Hepatic stellate cell (primary cell): ENCODE results near the gene PLD2.
"Not testable (repeated sequence)": the region's sequence is repeated elsewhere in the genome, so short reads cannot be mapped to it uniquely, and the experiment has no call there.

ENCODE experiments used
- DNase-seq: peaks from one replicate; pipeline ENCODE4 v3.0.0; 2011; ENCODE audit warnings: low spot score

The PLD2 gene

DNA sequence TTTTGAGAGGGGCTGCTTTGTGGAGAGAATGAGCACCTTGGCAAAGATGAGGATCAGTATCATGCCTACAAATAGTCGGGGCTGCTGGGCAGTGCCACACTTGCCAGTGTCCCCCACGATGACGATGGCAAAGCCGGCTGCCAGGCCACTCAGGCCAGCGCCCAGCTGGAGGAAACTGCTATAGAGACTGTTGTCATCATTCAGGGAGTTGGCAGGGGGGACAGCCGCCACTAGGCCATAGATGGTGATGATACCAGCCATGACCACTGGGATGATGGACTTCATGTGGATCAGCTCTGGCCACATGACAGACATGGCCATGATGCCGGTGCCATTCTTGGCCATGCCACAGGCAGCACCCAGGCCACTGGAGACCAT lies 50.0 kb downstream of the PLD2 start:
- no peak for DNase-seq

DNA sequence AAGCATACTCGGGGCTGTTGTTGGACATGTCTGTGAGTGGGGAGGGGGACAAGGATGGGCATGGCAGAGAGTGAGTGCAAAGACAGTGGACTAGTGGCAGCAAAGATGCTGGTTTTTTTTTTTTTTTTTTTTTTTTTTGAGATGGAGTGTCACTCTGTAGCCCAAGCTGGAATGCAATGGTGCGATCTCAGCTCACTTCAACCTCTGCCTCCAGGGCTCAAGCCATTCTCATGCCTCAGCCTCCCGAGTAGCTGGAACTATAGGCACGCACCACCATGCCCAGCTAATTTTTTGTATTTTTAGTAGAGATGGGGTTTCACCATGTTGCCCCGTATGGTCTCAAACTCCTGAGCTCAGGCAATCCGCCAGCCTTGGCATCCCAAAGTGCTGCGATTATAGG lies 50.4 kb downstream of the PLD2 start:
- DNase-seq: not testable (repeated sequence)

DNA sequence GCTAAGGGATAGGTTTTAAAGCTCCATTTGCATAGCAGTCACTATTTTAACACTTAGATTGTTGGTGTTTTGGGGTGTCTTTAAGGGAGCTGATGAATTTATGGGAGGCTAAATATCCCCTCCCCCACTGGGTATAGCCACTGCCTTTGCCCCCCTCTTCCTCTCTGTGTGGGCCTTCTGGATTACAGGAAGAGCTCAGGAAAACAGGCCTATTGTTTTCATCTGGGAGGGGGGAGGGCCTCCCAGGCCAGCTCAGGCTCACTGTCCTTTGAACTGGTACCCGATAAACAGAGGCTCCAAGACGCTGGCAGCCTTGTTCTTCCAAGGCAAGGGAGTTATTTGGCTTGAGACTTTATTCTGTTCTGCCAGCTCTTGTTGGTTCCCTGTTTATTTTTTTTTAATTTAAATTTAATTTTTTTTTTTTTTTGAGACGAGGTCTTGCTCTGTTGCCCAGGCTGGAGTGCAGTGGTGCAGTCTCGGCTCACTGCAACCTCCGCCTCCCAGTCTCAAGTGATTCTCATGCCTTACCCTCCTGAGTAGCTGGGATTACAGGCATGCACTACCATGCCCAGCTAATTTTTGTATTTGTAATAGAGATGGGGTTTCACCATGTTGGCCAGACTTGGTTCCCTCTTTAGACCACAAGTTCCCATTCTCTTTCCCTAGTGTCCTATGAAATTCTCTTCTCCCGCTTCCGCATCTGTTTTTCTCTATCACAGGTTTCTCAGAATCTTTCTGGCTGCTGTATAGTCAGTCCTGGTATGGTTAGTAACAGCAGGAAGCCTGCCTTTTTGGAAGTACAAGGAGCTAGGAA lies 51.3 kb downstream of the PLD2 start:
- DNase-seq: no peak

DNA sequence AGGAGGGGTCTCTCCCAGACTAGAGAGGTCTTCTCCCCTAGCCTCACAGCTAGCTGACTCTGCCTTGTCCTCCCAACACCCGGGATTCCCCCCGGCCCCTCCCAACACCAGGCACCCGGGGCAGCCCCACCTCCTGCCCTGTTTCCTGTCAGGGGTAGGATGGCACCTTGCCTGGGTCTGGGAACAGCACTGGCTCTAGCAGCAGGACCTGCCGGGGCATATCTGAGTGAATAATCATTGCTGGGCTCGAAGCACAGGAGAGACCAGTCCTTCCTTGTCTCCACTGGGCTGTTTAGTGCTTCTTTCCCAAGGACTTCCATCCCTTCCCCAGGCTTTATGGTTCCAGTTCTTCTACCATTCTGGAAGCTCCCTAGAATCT lies 51.9 kb downstream of the PLD2 start:
- peak; percentile 19 for DNase-seq

DNA sequence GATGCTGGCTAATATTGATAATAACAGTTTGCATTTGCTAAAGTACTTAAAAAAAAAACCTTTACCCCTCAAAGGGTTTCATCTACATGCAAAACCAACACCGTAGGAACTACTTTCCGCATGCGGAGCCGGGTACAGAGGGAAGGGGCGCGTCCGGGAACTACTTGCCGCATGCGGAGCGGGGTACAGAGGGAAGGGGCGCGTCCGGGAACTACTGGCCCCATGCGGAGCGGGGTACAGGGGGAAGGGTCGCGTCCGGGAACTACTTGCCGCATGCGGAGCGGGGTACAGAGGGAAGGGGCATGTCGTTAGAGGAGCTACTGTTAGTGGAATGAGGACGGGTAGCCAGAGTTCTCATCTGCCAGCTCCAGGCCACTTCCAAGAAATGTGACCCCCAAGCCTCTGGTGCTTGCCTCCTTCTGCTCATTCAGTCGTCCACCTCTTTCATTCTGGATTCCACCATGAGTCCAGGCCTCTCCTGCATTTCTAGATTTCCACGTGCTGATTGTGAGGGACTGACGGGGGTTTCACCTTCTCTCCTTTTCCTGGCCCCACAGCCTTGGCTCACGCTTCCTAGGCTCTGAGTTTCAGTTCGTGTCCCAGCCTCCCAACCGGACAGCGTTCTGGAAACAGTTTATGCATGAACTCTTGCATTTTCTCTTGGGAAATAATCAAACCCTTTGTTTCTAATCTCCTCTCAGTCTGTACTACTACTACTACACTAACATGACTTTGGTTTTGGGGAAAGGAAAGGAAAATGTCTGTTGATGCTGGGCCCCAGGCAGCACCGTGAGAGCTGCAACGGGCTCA lies 53.1 kb downstream of the PLD2 start:
- no peak for DNase-seq

DNA sequence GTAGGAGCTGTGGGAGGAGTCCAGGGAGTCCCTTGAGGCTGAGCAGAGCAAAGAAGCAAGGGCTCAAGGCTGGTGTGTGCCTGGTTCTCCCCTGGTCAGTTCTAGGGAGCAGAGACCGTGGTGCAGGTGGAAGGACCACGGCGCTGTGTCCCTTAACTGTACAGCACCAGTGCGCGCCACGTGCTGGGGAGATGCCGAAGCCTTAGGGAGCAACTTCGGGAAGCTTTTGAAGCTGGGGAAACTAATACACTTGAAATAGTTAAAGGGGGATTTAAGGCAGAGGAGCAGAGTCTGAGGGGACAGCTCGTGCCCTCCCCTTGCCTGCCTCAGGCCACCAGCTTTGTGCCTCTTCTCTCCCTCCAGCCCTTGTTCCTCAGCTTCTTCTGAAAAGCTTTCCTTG lies 53.7 kb downstream of the PLD2 start:
- DNase-seq: no peak

DNA sequence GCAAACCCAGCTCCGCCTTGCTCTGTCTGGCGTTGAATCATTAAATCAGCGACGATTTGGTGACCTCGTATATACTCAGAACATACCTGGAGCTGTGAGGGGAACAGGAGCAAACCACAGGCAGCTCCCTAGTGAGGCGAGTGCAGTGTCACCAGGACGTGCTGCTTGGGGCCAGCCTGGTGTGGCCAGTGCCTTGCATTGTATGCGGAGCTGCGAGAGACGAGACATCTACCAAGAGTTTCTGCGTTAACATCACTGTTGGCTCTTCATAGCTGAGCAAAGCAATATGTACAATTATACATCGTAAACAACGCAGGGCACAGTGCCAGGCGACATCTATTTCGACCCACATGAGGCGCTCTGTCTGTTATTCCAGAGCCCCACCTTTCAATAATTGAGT lies 54.1 kb downstream of the PLD2 start:
- DNase-seq: no peak

DNA sequence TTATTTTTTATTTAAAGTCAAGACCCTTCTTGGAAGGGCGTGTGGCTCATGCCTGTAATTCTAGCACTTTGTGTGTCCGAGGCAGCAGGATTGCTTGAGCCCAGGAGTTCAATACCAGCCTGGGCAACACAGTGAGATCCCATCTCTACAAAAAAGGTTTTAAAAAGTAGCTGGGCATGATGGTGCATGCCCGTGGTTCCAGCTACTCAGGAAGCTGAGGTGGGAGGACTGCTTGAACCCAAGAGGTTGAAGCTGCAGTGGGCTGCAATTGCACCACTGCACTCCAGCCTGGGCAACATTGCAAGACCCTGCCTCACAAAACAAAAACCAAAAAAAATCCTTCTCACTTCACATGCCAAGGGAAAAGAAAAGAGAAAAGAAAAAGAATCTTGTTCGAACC lies 55.8 kb downstream of the PLD2 start:
- DNase-seq: no peak

DNA sequence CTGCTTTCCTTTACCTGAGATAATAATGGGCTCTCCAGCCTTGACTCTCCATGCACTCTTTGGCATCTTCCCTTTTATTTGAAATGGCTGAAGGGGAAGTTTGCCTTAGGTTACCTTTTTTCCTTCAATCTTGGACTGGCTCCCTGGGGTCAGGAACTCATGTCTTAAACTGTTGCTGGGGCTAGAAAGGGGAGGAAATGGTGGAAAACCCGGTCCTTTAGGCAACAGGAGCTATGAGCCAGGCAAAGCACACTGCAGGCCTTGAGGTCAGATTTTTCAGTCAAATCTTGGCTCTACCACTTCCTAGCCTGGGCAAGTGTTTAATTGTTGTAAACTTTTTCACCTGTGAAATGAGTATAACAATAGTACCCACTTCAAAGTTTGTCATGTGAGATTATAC lies 56.4 kb downstream of the PLD2 start:
- no peak for DNase-seq

DNA sequence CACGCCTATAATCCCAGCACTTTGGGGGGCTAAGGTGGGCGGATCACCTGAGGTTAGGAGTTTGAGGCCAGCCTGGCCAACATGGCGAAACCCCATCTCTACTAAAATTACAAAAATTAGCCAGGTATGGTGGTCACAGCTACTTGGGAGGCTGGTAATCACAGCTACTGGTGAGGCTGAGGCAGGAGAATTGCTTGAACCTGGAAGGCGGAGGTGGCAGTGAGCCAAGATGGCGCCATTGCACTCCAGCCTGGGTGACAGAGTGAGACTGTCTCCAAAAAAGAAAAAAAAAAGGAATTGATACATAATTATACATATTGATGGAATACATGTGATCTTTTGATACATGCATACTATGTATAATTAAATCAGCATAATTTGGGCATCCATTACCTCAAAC lies 60.6 kb downstream of the PLD2 start:
- DNase-seq: not testable (repeated sequence)

DNA sequence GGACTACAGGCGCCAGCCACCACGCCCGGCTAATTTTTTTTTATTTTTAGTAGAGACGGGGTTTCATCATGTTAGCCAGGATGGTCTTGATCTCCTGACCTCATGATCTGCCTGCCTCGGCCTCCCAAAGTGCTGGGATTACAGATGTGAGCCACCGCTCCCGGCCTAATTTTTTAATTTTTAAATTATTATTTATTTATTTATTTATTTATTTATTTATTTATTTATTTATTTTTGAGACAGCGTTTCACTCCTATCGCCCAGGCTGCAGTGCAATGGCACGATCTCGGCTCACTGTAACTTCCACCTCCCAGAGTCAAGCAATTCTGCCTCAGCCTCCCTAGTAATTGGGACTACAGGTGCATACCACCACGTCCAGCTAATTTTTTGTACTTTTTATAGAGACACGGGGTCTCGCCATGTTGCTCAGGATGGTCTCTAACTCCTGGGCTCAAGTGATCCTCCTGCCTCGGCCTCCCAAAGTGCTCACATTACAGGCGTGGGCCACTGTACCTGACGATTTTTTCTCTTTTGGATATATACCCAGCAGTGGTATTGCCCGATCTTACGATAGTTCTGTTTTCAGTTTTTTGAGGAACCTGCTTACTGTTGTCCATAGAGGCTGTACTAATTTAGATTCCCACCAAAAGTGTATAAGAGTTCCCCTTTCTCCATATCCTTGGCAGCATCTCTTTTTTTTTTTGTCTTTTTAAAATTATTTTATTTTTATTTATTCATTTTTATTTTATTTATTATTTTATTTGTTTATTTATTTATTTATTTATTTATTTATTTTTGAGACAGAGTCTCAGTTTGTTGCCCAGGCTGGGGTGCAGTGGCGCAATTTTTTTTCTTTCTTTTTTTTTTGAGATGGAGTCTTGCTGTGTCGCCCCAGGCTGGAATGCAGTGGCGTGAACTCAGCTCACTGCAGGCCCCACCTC lies 62.4 kb downstream of the PLD2 start:
- not testable (repeated sequence) for DNase-seq

DNA sequence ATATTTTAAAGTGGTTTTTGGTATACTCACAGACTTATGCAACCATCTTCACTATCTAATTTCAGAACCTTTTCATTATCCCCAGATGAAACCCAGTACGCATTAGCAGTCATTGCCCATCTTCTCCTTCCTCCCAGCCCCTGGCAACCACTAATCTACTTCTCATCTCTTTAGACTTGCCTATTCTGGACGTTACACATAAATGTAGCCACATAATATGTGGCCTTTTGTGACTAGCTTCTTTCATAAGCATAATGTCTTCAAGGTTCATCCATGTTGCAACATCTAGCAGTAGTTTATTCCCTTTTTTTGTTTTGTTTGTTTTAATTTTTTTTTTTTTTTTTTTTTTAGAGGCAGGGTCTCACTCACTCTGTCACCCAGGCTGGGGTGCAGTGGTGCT lies 63.9 kb downstream of the PLD2 start:
- DNase-seq: no peak

DNA sequence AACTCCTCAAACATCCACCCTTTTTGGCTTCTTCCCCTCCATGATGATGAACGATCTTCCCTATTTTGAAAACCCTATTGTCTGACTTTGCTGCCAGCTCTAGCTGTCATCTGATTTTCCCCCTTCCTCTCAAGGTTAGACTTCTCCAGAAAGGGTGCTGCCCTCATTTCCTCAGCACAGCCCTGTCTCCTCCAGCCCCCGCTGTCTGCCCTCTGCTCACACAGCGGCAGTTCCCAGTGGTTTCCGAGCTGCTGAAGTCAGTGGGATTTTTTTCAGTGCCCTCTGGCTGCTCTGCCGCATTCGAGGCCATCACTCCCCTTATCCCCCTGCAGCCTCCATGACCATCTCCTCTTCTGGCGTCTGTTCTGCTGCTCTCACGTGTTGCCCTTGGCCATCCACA lies 65.8 kb downstream of the PLD2 start:
- no peak for DNase-seq
